Retinal pigment epithelial cell (primary cell): ENCODE data around the gene RALB.

ENCODE experiments used
- DNase-seq: peaks from one replicate; pipeline ENCODE4 v3.0.0-alpha.2; 2010; ENCODE audit warnings: low read depth
- H3K4me3 ChIP-seq: 2 replicates; pipeline ENCODE4 v1.5.1; 2011; ENCODE audit warnings: mild to moderate bottlenecking, low read length, control low read depth, moderate library complexity
- CTCF ChIP-seq: conservative IDR thresholded peaks from 2 replicates; pipeline ENCODE4 v1.5.1; 2011; ENCODE audit warnings: low read depth, low read length, control low read depth, inconsistent platforms

RALB gene

GRCh38 chr2:120321721-120322284 lies 69.2 kb downstream of the RALB start:
- no peak overlapping the region for H3K4me3 ChIP-seq
- TF ChIP-seq CTCF = no peak
- DNase-seq = no peak

GRCh38 chr2:120322329-120322728 lies 69.7 kb downstream of the RALB start:
- no peak for DNase-seq
- no peak for TF ChIP-seq CTCF
- H3K4me3 ChIP-seq = no peak overlapping the region

GRCh38 chr2:120323214-120323613 lies 70.6 kb downstream of the RALB start:
- TF ChIP-seq CTCF = no peak
- DNase-seq = no peak

GRCh38 chr2:120323807-120324399 lies 71.3 kb downstream of the RALB start:
- no peak for DNase-seq
- no peak for TF ChIP-seq CTCF
- H3K4me3 ChIP-seq = no peak overlapping the region

More at GRCh38 chr2:120323214-120323613, 70.6 kb downstream of the RALB start:
- no peak overlapping the region for H3K4me3 ChIP-seq

- DNase-seq = no peak
- TF ChIP-seq CTCF = no peak
Measured at GRCh38 chr2:120324933-120325332, 72.3 kb downstream of the RALB start.

GRCh38 chr2:120326066-120326465 lies 73.4 kb downstream of the RALB start:
- TF ChIP-seq CTCF = no peak
- no peak overlapping the region for H3K4me3 ChIP-seq
- no peak for DNase-seq

More at GRCh38 chr2:120324933-120325332, 72.3 kb downstream of the RALB start:
- H3K4me3 ChIP-seq = no peak overlapping the region

GRCh38 chr2:120330946-120331822 lies 78.5 kb downstream of the RALB start:
- H3K4me3 ChIP-seq = no peak overlapping the region
- TF ChIP-seq CTCF = no peak
- no peak for DNase-seq
